T-cell (primary cell): ENCODE results near the gene MOXD1. TPM values are rescaled to one million over a fixed set of nuclear protein-coding genes. Genes with fewer than 3 reads are reported as not detected.

Experiments
- ATAC-seq, 4 experiments: fragments of 200-7000 bp in 3 of 4; fragments of 150-1000 bp in 1 of 4; cut with Tn5 transposase; replicated peaks in 1 of 4; 1 replicate in 3 of 4; 2 replicates in 1 of 4; pipeline ENCODE4 v1.10.0; 2021; ENCODE audit warnings: moderate library complexity in 3 of 4, mild to moderate bottlenecking in 2 of 4, moderate number of reproducible peaks in 1 of 4
- CTCF ChIA-PET, 2 donors: fragments of 300-600 bp; sonication (Branson Sonifier 250); formaldehyde crosslinking; loops; one replicate each; lab custom pipeline; 2022; ENCODE audit warnings: antibody characterized with exemption in 2 of 2; lab: Charles Lee
- POLR2A ChIA-PET, 2 donors: fragments of 300-600 bp; sonication (Branson Sonifier 250); formaldehyde crosslinking; loops; one replicate each; lab custom pipeline; 2022; ENCODE audit warnings: antibody characterized with exemption in 2 of 2; lab: Charles Lee
- DNase-seq, 35 experiments: peaks; one replicate each; pipeline versions ENCODE4 v3.0.0 to v3.0.0-alpha.2; 2013 to 2023
- H3K27ac ChIP-seq: one replicate; pipeline ENCODE4 v1.5.1; 2013; ENCODE audit warnings: low read length
- H3K27me3 ChIP-seq, 2 experiments: replicated peaks in 1 of 2; 1 replicate in 1 of 2; 2 replicates in 1 of 2; pipeline versions ENCODE4 v1.6.1 to v1.7.0; 2013; ENCODE audit warnings: low read length in 1 of 2, mixed read lengths in 1 of 2; ENCODE audit not compliant: control insufficient read depth in 2 of 2, insufficient read depth in 2 of 2; ENCODE audit errors: extremely low read depth in 1 of 2
- H3K36me3 ChIP-seq, 2 donors: 1 replicate in 1 of 2; 2 replicates in 1 of 2; pipeline versions ENCODE4 v1.6.1 to v1.7.0; 2013; ENCODE audit warnings: low read length in 1 of 2; ENCODE audit not compliant: control insufficient read depth in 2 of 2, insufficient read depth in 1 of 2; ENCODE audit errors: extremely low read depth in 1 of 2
- H3K4me1 ChIP-seq, 2 experiments: 1 replicate in 1 of 2; 2 replicates in 1 of 2; pipeline versions ENCODE4 v1.6.1 to v1.7.0; 2013; ENCODE audit warnings: low read length in 2 of 2, mixed read lengths in 1 of 2; ENCODE audit not compliant: insufficient read depth in 2 of 2, control insufficient read depth in 1 of 2; ENCODE audit errors: extremely low read depth in 1 of 2
- H3K4me3 ChIP-seq, 2 donors: 1 replicate in 1 of 2; 2 replicates in 1 of 2; pipeline versions ENCODE4 v1.5.1 to v1.7.0; 2013; ENCODE audit warnings: mild to moderate bottlenecking in 2 of 2, low read length in 1 of 2, moderate library complexity in 1 of 2; ENCODE audit not compliant: control insufficient read depth in 1 of 2; ENCODE audit errors: extremely low read depth in 1 of 2
- H3K9me3 ChIP-seq: 2 replicates; pipeline ENCODE4 v1.7.0; 2013
- H3K27ac Mint-ChIP-seq, 2 donors: one replicate each; pipeline ENCODE4 v1.8.0; 2020 to 2021; ENCODE audit warnings: mild to moderate bottlenecking in 2 of 2, mixed read lengths in 2 of 2
- H3K27me3 Mint-ChIP-seq, 2 donors: one replicate each; pipeline ENCODE4 v1.8.0; 2021 to 2022; ENCODE audit warnings: mixed read lengths in 2 of 2
- H3K36me3 Mint-ChIP-seq: one replicate; pipeline ENCODE4 v1.8.0; 2021; ENCODE audit warnings: mixed read lengths
- H3K4me1 Mint-ChIP-seq, 3 donors: one replicate each; pipeline ENCODE4 v1.8.0; 2020 to 2022; ENCODE audit warnings: mixed read lengths in 3 of 3, mild to moderate bottlenecking in 1 of 3
- H3K4me3 Mint-ChIP-seq, 3 donors: one replicate each; pipeline ENCODE4 v1.8.0; 2020 to 2022; ENCODE audit warnings: mild to moderate bottlenecking in 3 of 3, mixed read lengths in 3 of 3, moderate library complexity in 3 of 3
- H3K9me3 Mint-ChIP-seq, 3 donors: one replicate each; pipeline ENCODE4 v1.8.0; 2020 to 2022; ENCODE audit warnings: mixed read lengths in 3 of 3
- WGBS: methylation state at CpG from one replicate; pipeline ENCODE4 v1.1.5; 2013; ENCODE audit warnings: missing lambda C conversion rate; ENCODE audit not compliant: insufficient coverage; 5-methylcytosine and 5-hydroxymethylcytosine counted together
- total RNA-seq, 35 experiments: library from RNA in 6 of 35; stranded (reverse) in 6 of 35; fragments of 120-200 nt in 1 of 35; gene quantifications; one replicate each; pipeline versions ENCODE4 v1.2.1 to v1.2.4 and lab custom pipeline; 2013 to 2026

MOXD1 gene
- total RNA-seq, 5 donors from 2014 or later (not counting 1 experiment from before 2014, with no cell fraction given), result 0.13 to 0.53 (median 0.15) TPM; not detected in 1

- H3K4me3 Mint-ChIP-seq, result no peak overlapping the region
- CTCF ChIA-PET, result interaction anchor here (0.6 to 0.9 kb wide), 2 partner anchors 147 to 1327 kb away, joined by 3 read pairs; no protein-coding TSS in a partner anchor
Measured at GRCh38 chr6:132380358-132381029, 20.8 kb downstream of the MOXD1 start.

GRCh38 chr6:132369526-132369925 is 31.7 kb downstream of the MOXD1 start:
- no peak for ATAC-seq
- Mint-ChIP-seq H3K9me3 (no peaks in the 10 kb centered on the region), H3K4me1 (peaks cover 0 to 3% (median 1%) of the 10 kb centered on the region in 3 donors), H3K4me3 (no peak overlapping the region), H3K27me3 (peaks cover 19 to 20% of the 10 kb centered on the region in 2 donors), H3K27ac (no peak overlapping the region), H3K36me3 (no peaks in the 10 kb centered on the region)
- POLR2A ChIA-PET, result no interaction called here
- no CpG with 5 or more reads among the region's 4 CpGs for WGBS
- Histone ChIP-seq H3K9me3 (no peaks in the 10 kb centered on the region), H3K27me3 (no peaks in the 10 kb centered on the region), H3K27ac (no peak overlapping the region), H3K36me3 (no peaks in the 10 kb centered on the region), H3K4me3 (no peak overlapping the region), H3K4me1 (no peaks in the 10 kb centered on the region)
- no peak for DNase-seq
- CTCF ChIA-PET, result no interaction called here

More at GRCh38 chr6:132380358-132381029, 20.8 kb downstream of the MOXD1 start:
- no peaks in the 10 kb centered on the region for H3K36me3 ChIP-seq
- peaks cover 0 to 4% of the 10 kb centered on the region in 2 experiments for H3K27me3 ChIP-seq
- no peak overlapping the region for H3K27ac ChIP-seq
- POLR2A ChIA-PET, result no interaction called here
- Mint-ChIP-seq H3K9me3 (no peaks in the 10 kb centered on the region), H3K27me3 (peaks cover 8 to 24% of the 10 kb centered on the region in 2 donors), H3K27ac (no peak overlapping the region), H3K4me1 (no peaks in the 10 kb centered on the region), H3K36me3 (no peaks in the 10 kb centered on the region)
- DNase-seq (no peak), ATAC-seq (no peak)
- no CpG with 5 or more reads among the region's 3 CpGs for WGBS
- no peak overlapping the region for H3K4me3 ChIP-seq
- H3K4me1 ChIP-seq, result no peaks in the 10 kb centered on the region
- H3K9me3 ChIP-seq, result peaks cover 3% of the 10 kb centered on the region

GRCh38 chr6:132368916-132369481 is 32.3 kb downstream of the MOXD1 start:
- no peaks in the 10 kb centered on the region for H3K27me3 ChIP-seq
- H3K4me3 ChIP-seq, result no peak overlapping the region
- Mint-ChIP-seq H3K9me3 (no peaks in the 10 kb centered on the region), H3K4me3 (no peak overlapping the region), H3K36me3 (no peaks in the 10 kb centered on the region), H3K27me3 (peaks cover 19% of the 10 kb centered on the region in 2 donors), H3K27ac (no peak overlapping the region), H3K4me1 (peaks cover 0 to 3% (median 1%) of the 10 kb centered on the region in 3 donors)
- 63% methylated on average over 4 of the region's 7 CpGs for WGBS
- H3K9me3 ChIP-seq, result no peaks in the 10 kb centered on the region
- POLR2A ChIA-PET, result no interaction called here
- no peaks in the 10 kb centered on the region for H3K4me1 ChIP-seq
- H3K36me3 ChIP-seq, result no peaks in the 10 kb centered on the region
- no peak overlapping the region for H3K27ac ChIP-seq
- CTCF ChIA-PET, result no interaction called here
- DNase-seq, result no peak
- ATAC-seq, result no peak

- no peak overlapping the region for H3K4me3 Mint-ChIP-seq
- DNase-seq (peak in 1 of 35 experiments; percentile 1), ATAC-seq (no peak)
- no peak overlapping the region for H3K27ac ChIP-seq
- 20% methylated on average over 1 of the region's 4 CpGs for WGBS
- peaks cover 11 to 18% of the 10 kb centered on the region in 2 donors for H3K27me3 Mint-ChIP-seq
- no peaks in the 10 kb centered on the region for H3K9me3 ChIP-seq
- H3K36me3 Mint-ChIP-seq, result no peaks in the 10 kb centered on the region
- no peaks in the 10 kb centered on the region for H3K9me3 Mint-ChIP-seq
- H3K4me1 Mint-ChIP-seq, result peaks cover 0 to 3% (median 1%) of the 10 kb centered on the region in 3 donors
- H3K36me3 ChIP-seq, result no peaks in the 10 kb centered on the region
- peaks cover 0 to 4% of the 10 kb centered on the region in 2 experiments for H3K4me1 ChIP-seq
- POLR2A ChIA-PET, result no interaction called here
- no peaks in the 10 kb centered on the region for H3K27me3 ChIP-seq
- no peak overlapping the region for H3K4me3 ChIP-seq
- H3K27ac Mint-ChIP-seq, result no peak overlapping the region
- CTCF ChIA-PET, result no interaction called here
Measured at GRCh38 chr6:132365281-132365907, 35.9 kb downstream of the MOXD1 start.

- H3K36me3 Mint-ChIP-seq, result no peaks in the 10 kb centered on the region
- peaks cover 0 to 4% of the 10 kb centered on the region in 2 experiments for H3K4me1 ChIP-seq
- ChIA-PET CTCF (no interaction called here), POLR2A (no interaction called here)
- no peak overlapping the region for H3K27ac ChIP-seq
- ATAC-seq (no peak), DNase-seq (no peak)
- no peak overlapping the region for H3K27ac Mint-ChIP-seq
- no peaks in the 10 kb centered on the region for H3K9me3 Mint-ChIP-seq
- H3K4me3 Mint-ChIP-seq, result no peak overlapping the region
- H3K36me3 ChIP-seq, result no peaks in the 10 kb centered on the region
- H3K4me1 Mint-ChIP-seq, result peaks cover 0 to 3% (median 1%) of the 10 kb centered on the region in 3 donors
- no peaks in the 10 kb centered on the region for H3K27me3 ChIP-seq
- WGBS, result 86% methylated on average over 4 of the region's 5 CpGs
- H3K4me3 ChIP-seq, result no peak overlapping the region
- H3K27me3 Mint-ChIP-seq, result peaks cover 10 to 19% of the 10 kb centered on the region in 2 donors
- H3K9me3 ChIP-seq, result no peaks in the 10 kb centered on the region
Measured at GRCh38 chr6:132364306-132365074, 36.8 kb downstream of the MOXD1 start.
